Measurements from ENCODE around the gene SPACA4.

SPACA4 gene

GRCh38 chr19:48624791-48625723 is 18.5 kb downstream of the SPACA4 start:
- Mint-ChIP-seq H3K27me3 (ENCODE audit: low read depth) (no peaks in the 10 kb centered on the region), H3K4me3 (peak overlapping the region; percentile 87 to 90 (median 88)), H3K27ac (peak overlapping the region; percentile 71 to 99 (median 76)), H3K9me3 (no peaks in the 10 kb centered on the region), H3K36me3 (ENCODE audit: low read depth) (no peaks in the 10 kb centered on the region), H3K4me1 (peaks cover 33% of the 10 kb centered on the region)
- TF ChIP-seq, protein P1, sequence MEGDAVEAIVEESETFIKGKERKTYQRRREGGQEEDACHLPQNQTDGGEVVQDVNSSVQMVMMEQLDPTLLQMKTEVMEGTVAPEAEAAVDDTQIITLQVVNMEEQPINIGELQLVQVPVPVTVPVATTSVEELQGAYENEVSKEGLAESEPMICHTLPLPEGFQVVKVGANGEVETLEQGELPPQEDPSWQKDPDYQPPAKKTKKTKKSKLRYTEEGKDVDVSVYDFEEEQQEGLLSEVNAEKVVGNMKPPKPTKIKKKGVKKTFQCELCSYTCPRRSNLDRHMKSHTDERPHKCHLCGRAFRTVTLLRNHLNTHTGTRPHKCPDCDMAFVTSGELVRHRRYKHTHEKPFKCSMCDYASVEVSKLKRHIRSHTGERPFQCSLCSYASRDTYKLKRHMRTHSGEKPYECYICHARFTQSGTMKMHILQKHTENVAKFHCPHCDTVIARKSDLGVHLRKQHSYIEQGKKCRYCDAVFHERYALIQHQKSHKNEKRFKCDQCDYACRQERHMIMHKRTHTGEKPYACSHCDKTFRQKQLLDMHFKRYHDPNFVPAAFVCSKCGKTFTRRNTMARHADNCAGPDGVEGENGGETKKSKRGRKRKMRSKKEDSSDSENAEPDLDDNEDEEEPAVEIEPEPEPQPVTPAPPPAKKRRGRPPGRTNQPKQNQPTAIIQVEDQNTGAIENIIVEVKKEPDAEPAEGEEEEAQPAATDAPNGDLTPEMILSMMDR (IDR thresholded peaks at IDR 0.05; ENCODE audit: unreplicated experiment in 3 of 3), result no peak

DNA sequence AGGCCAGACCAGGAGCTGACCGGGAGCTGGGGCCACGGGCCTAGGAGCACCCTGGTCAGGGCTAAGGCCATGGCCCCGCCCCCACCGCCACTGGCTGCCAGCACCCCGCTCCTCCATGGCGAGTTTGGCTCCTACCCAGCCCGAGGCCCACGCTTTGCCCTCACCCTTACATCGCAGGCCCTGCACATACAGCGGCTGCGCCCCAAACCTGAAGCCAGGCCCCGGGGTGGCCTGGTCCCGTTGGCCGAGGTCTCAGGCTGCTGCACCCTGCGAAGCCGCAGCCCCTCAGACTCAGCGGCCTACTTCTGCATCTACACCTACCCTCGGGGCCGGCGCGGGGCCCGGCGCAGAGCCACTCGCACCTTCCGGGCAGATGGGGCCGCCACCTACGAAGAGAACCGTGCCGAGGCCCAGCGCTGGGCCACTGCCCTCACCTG is 19.4 kb downstream of the SPACA4 start:
- Mint-ChIP-seq H3K27ac (no peak overlapping the region), H3K4me1 (peaks cover 41% of the 10 kb centered on the region), H3K27me3 (ENCODE audit: low read depth) (no peaks in the 10 kb centered on the region), H3K4me3 (peak overlapping the region in 1 of 3 experiments; percentile 90), H3K36me3 (ENCODE audit: low read depth) (no peaks in the 10 kb centered on the region), H3K9me3 (no peaks in the 10 kb centered on the region)
- TF ChIP-seq, protein P1 (IDR thresholded peaks at IDR 0.05; ENCODE audit: unreplicated experiment in 3 of 3), result no peak

GRCh38 chr19:48627201-48627864 is 20.8 kb downstream of the SPACA4 start:
- no peaks in the 10 kb centered on the region for H3K27me3 Mint-ChIP-seq (ENCODE audit: low read depth)
- H3K9me3 Mint-ChIP-seq, result no peaks in the 10 kb centered on the region
- TF ChIP-seq, protein P1 (IDR thresholded peaks at IDR 0.05; ENCODE audit: unreplicated experiment in 3 of 3), result no peak
- no peak overlapping the region for H3K27ac Mint-ChIP-seq
- H3K4me3 Mint-ChIP-seq, result peak overlapping the region in 2 of 3 experiments; percentile 31 to 51
- H3K36me3 Mint-ChIP-seq (ENCODE audit: low read depth), result no peaks in the 10 kb centered on the region
- H3K4me1 Mint-ChIP-seq, result peaks cover 33% of the 10 kb centered on the region

DNA sequence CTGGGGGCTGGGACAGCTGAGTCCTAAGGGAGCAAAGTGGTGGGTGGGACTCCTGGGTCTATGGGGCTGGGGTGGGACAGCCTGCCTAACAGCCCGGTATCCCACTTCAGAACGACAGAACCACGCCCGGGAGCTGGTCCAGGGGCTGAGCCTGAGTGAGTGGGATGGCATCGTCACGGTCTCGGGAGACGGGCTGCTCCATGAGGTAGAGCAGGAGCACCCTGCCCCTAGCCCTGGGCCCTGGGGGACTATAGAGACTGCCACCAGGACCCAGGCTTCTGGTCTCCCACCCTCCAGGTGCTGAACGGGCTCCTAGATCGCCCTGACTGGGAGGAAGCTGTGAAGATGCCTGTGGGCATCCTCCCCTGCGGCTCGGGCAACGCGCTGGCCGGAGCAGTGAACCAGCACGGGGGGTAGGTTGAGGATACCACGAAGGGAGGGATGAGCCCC is 21.3 kb downstream of the SPACA4 start:
- H3K4me3 Mint-ChIP-seq, result no peak overlapping the region
- TF ChIP-seq, protein P1 (IDR thresholded peaks at IDR 0.05; ENCODE audit: unreplicated experiment in 3 of 3), result no peak
- H3K4me1 Mint-ChIP-seq, result peaks cover 34% of the 10 kb centered on the region
- H3K27me3 Mint-ChIP-seq (ENCODE audit: low read depth), result no peaks in the 10 kb centered on the region
- no peaks in the 10 kb centered on the region for H3K9me3 Mint-ChIP-seq
- no peak overlapping the region for H3K27ac Mint-ChIP-seq
- no peaks in the 10 kb centered on the region for H3K36me3 Mint-ChIP-seq (ENCODE audit: low read depth)

DNA sequence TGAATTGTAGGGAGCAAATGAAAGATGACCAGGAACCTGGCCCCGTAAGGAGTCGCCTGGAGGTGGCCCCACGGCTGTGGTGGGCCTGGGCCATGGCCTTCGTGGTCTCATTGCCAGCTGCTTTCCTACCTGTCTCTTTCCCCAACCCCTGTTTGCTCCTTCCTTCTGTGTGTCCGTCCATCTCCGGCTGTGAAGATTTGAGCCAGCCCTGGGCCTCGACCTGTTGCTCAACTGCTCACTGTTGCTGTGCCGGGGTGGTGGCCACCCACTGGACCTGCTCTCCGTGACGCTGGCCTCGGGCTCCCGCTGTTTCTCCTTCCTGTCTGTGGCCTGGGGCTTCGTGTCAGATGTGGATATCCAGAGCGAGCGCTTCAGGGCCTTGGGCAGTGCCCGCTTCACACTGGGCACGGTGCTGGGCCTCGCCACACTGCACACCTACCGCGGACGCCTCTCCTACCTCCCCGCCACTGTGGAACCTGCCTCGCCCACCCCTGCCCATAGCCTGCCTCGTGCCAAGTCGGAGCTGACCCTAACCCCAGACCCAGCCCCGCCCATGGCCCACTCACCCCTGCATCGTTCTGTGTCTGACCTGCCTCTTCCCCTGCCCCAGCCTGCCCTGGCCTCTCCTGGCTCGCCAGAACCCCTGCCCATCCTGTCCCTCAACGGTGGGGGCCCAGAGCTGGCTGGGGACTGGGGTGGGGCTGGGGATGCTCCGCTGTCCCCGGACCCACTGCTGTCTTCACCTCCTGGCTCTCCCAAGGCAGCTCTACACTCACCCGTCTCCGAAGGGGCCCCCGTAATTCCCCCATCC is 22.1 kb downstream of the SPACA4 start:
- Mint-ChIP-seq H3K27me3 (ENCODE audit: low read depth) (no peaks in the 10 kb centered on the region), H3K4me1 (peaks cover 28% of the 10 kb centered on the region), H3K9me3 (no peaks in the 10 kb centered on the region), H3K4me3 (peak overlapping the region in 1 of 3 experiments; percentile 35), H3K27ac (peak overlapping the region in 1 of 3 experiments; percentile 8), H3K36me3 (ENCODE audit: low read depth) (no peaks in the 10 kb centered on the region)
- TF ChIP-seq, protein P1 (IDR thresholded peaks at IDR 0.05; ENCODE audit: unreplicated experiment in 3 of 3), result no peak
